ENCODE data around the gene GRIPAP1. TPM values are rescaled to one million over a fixed set of nuclear protein-coding genes. Genes with fewer than 3 reads are reported as not detected.
A peak's percentile ranks its signal among the peaks of the same experiment; 100 is the strongest.

GRIPAP1 gene
- polyA plus RNA-seq, 1 donor, result 25.0 TPM

DNA sequence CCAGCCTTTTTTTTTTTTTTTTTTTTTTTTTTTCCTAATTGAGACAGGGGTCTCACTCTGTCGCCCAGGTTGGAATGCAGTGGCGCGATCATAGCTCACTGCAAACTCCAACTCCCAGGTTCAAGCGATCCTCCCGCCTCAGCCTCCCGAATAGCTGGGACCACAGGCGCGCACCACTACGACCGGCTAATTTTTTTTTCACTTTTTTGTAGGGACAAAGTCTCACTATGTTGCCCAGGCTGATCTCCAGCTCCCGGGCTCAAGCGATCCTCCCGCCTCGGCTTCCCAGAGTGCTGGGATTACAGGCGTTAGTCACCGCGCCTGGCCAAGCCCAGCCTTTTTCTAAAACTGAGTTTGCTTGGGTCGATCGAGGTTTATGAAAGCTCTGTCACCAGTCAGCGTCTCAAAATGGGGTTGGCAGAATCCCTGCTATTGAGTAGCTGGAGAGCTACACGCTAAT is 43.4 kb downstream of the GRIPAP1 start:
- no peak for DNase-seq (ENCODE audit: low read depth)

DNA sequence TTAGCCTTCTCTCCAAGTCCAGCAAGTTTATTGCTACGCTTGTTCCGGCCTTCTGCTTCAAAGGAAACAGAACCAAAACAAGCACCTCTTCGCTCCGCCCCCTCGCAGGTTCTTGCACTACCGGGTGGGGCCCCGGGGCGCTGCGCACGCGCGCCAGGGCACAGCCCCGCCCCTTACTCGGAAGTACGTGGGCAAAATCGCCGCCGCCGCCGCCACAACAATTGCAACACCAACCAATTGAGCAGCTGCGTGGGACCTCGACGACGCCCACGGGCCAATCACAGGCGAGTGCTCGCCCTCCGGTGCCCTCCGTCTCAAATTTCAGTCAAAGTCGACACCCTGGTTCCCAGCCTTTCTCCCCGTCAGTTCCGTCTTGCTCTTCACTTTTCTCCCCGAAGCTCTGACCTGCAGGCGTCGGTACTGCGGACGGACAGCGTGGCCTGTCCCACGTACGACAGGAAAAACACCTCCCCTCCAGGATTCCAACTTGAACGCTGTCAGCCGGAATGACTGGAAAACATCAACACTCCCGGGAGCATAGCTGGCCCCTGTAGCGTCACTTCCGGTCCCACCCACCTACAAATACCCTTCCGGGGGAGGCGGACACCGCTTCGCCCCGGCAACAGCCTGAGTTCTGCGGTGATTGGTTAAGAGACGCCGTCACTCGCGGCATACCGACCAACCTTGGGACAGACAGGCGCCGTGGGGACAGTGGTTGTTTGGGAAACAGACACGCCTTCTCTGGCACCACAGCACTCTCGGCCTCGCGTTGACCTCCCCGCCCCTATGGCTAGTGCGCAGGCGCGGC is 44.0 kb downstream of the GRIPAP1 start:
- peak; percentile 95 for DNase-seq (ENCODE audit: low read depth)

DNA sequence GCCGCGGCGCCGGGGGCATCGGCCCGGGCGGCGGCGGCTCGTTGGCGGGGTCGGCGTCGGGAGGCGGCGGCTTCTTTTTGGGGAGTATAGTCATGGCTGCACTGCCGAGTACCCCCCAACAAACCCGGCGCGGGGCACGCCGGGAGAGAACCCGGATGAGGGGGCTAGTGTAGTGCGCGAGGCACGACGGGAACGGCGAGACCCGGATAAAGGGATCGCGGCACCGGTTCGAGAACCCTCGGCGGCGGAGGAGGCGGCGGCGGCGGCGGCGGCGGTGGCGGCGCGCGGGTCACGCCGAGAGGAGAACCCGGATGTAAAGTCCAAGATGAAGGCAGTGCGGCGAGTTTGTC is 44.6 kb downstream of the GRIPAP1 start, which contains the start of gene OTUD5:
Gene OTUD5, minus strand, starts transcription at position 131 of the 350 bp plus-strand sequence. Its CDS starts 37 bp downstream, at position 94.
- no peak for DNase-seq (ENCODE audit: low read depth)

DNA sequence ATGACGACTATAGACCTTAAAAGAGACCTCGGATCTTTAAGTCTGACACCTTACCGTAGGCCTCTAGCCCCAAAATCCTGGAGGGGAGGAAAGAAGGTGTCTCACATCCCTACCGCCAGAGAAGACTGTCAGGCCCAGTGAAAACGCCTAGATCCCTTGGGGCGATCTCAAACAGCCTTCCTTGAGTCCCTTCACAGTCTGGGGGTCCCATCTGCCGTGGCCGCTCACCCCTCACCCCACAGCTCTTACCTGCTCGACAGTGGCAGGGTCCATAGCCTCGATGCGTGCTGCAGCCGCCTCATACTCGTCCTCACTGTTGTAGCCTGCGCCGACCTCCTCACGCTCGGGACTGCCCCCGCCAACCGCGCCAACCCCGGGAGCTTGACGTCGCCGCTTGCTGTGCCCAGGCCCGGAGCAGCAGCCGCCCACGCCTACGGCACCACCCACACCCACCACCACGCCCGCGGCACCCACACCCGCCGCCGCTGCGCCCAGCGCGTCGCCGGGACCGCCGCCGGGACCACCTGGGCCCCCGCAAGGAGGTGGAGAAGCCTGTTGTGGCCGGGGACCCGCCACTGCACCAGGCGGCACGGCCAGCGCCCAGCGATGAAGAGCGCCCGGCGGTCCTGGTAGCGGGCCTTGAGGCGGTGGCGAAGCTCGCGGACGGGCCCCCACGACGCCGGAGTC is 45.2 kb downstream of the GRIPAP1 start:
- no peak for DNase-seq (ENCODE audit: low read depth)

DNA sequence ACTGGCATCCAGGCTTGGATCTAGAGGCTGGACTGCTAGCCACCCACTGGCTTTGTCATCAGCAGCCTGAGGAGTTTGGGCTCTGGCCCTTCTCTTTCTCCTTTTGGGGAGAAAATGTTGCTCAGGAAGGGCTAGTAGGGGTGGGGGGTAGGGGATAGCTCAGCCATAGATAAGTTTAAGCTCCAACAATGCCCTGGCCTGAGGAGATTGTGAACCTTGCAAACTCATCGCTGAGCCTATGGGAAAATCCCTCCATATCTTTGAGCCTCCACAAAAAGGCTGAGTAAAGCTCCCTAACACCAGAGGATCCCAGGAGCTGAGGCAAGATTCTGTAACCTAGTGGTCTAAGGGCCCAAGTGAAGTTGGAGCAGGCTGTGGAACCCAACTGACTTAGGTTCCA is 53.5 kb downstream of the GRIPAP1 start:
- no peak for DNase-seq (ENCODE audit: low read depth)

DNA sequence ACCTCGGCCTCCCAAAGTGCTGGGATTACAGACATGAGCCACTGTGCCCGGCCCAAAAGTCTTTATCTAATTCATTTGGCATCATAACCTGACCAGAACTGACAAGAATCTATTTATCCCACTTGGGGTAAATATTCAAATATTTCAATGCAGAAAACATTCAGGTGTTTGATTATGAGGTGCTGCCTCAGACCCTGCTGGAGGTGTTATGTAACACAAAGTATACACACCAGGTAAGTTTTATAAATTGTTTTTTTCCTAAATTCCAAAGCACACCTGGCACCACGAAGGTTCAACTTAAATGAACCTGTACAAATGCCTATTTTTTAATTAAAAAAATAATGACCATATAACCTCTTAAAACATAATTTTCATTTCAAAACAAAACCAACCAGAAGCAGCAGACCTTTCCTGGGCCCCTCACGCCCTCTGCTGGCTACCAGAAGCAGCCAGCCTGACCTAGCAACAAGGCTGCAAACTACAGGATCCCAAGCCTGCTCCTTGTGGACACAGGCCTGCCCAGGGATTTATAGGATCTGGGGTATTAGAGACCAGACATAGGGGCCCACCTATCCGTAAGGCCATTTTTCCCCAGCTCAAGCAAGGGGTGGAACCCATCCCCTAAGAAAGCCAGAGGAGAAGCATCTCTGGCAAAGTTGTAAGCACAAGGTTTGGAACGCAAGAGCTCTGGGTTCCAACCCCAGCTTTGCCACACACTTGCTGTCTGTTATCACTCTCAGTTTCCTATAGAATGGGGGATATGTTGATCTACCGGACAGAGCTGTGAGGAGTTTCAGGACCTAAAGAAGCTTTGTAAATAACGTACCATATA is 56.3 kb downstream of the GRIPAP1 start:
- DNase-seq (ENCODE audit: low read depth), result no peak

DNA sequence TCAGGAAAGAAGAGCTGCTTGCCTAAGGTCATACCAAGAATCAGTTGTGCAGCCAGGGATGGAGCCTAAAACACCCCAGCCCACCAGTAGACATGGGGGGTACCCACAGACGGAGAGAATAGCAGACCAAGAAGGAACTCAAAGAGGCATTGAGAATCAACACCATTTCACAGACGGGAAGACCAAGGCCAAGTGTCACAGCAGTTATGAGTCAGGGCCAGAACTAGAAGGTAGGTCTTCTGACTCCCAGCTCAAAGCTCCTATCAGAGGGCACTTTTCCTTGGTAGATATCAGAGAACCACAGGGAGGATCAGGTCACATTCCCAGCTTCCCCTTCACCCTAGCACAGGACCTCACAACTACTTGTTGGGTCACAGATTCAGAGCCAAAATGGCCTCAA is 59.2 kb downstream of the GRIPAP1 start:
- no peak for DNase-seq (ENCODE audit: low read depth)

DNA sequence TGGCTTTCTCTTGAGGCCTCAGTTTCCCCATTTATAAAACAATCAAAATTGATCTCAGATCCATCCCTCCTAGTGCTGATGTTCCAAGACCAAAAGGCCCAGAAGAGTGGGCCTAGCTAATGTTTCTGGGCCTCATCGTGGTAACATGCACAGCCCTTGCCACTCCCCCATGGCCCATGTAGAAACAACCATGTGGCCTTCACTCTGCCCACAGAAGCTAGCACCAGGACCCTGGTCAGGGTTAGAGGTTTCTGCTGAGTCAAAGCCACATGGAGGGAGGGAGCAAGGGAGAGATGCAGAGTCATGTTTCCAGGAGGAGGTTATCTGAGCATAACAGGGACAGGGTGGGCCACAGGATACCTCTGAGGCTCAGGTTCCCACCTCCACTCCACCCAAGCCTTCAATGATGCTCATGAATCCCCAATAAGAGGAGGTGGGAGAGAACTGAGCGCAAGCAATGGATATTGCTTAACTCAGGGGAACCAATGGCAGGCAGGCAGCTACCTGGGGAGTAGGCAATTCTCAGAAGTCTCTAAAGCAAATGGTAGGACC is 61.6 kb downstream of the GRIPAP1 start:
- DNase-seq (ENCODE audit: low read depth), result no peak

DNA sequence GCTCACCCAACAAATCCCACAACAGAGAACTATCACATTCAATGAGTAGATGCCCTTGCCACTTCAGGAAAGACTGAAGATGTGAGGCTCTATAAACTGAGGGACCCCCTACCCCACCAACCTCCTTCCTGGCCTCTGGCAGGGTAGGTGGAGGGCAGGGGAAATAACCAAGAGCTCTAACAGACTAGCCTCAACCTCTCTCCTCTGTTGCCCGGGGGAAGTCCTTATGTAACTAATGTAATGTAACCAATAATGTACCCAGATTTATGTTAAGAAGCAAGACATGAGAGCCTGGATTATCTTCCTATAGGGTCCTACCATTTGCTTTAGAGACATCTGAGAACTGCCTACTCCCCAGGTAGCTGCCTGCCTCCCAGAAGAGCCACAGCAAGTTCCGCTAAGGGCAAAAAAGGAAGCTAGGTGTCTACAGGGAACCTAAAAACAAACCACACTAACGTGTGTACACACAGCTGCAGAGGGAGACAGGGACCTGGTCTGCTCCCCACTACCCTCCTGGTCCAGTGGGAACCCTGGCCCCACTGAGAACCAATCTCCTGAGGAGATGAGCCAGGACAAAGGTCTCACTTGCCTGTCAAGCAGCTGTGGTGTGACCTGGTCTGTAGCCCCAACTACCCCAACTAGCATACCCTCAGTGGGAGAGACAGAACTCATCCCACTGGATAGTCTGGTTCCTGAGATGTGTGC is 62.4 kb downstream of the GRIPAP1 start:
- no peak for DNase-seq (ENCODE audit: low read depth)

DNA sequence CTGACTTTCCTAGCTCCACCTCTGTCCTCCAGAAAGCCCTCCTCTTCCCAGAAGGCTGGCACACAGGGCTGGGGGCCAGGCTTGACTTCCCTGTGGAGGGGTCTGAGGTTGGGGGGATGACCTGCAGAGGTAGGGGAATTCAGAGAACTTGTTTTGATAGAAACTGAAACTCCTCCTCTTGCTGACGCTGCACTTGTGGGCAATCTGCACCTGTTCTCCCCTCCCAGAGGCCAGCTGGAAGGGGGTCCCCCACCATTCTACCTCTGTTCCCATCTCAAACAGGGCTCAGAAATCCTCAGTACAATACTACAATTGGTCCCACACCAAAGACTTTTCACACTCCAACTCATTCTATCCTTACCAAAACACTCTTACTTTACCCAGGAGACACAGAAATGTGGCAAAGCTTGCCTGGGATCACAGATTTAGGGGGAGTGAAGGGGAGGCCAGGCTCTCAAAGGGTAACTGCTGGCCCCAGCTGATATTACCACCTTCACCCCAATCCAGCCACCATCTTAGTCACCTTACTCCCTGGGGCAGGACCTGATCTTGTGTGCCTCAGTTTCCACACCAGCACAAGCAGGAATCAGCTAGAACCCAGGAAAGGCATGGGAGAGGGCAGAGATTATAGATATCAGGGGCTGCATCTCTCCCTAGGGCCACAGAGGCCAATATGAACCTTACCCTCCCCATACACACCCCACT is 63.2 kb downstream of the GRIPAP1 start:
- no peak for DNase-seq (ENCODE audit: low read depth)

DNA sequence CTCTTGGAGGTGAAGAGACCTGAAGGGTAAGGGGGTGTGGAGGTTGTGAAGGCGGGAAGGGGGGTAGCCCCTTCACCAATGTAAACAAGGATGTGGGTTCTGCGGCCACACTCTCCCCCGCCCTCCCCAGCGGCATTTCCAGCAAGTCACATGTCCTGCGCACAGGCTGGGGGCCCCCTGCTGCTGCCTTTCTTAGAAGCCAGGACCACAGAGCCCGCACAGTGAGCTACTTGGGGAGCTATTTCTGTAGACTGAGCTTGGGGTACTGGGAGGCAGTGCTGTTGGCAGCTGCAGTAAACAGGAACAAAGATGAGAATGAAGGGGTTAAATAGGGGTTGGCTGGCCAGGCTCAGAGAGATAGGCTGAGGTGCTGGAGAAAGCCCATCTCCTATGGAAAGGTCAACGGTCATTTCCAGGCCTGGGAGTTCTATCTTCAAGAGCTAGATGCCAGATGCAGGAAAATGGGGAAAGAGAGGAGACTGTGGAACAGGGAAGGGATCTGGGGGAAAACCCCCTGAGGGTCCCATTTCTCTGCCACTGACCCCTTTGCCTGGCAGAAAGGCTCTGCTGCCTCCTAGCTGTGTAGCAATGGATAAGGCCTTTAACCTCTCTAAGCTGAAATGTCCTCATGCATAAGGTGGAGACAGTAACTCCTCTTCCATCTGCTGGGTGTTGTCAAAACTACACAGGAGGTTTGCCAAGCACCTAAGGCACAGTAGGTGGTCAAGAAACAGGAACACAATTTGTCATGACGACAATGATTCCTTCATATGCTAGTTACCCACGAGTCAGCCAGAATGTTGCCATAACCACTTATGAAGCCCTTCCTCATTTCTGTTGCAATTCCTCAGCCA is 64.8 kb downstream of the GRIPAP1 start:
- DNase-seq (ENCODE audit: low read depth), result no peak

DNA sequence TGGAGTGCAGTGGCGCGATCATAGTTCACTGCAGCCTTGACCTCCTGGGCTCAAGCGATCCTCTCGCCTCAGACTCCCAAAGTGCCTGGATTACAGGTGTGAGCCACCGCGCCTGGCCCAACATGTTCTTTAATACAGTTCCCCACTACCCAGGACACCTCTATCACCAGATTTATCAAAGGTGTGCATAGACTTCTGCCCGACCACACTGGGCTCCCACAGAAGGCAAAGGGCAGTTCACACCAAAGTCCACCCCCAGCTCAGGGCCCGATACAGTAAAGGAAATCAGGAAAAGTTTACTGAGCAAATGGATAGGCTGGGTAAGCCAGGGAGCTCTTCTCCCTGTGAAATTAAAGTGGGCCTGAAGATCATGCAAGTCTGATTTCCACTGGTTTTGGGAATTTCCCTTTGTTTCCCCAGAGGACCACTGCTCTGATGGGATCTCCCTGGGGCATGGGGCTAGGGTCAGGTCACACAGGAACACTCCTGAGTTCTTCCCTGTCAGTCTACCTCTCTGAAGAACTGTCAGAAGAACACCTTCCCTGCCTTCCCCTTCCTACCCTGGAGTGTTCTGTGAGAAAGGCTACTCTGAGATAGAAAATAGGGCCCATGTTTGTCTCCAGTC is 65.5 kb downstream of the GRIPAP1 start:
- DNase-seq (ENCODE audit: low read depth), result no peak

DNA sequence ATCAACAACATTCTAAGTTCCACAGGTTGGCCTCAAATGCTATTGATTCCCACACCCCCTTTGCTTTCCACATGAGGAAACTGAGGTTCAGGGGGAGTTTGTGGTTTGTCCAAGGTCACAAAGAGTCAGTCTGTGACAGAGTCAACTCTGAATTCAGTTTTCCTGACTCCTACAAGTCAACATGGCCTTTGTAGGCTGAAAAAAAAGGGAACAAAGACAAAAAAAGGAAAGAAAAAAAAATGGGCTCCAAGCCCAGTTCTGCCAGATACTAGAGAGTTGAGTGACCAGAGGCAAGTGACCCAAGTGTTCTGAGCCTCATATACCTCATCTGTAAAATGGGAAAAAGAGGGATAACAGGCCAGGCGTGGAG is 66.8 kb downstream of the GRIPAP1 start:
- DNase-seq (ENCODE audit: low read depth), result no peak

DNA sequence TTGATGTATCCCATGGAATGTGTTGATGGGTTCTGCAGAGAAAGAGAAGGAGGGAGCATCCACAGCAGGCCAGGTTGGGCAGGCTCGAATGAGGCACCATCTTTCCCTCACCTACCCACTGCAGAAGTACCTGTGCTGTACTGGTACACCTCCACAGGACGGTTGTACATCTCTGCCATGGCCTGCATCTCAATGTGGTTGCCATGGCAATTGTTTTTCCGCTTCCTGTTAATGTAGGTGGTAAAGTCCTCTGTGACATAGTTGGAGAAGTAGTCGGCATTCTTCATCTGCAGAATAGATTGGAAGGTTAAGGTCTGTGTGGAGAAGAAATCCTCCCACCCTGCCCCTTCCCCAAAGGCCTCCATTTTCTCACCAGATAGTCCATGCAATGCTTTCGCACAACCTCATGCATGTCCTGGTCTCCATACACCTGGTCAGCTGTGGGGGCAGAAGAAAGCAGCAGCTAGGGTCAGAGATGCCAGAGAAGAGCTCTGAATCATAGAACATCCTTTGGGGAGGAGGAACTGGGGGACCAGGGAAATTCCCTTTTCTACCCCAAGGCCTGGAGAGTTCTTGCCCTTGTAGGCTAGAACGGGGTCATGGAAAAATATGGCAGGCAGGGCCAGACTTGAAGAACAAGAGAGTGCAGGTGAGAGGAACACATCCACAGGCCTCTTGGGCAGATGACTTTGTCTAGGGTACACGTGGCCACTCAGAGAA is 67.3 kb downstream of the GRIPAP1 start:
- DNase-seq (ENCODE audit: low read depth), result no peak

DNA sequence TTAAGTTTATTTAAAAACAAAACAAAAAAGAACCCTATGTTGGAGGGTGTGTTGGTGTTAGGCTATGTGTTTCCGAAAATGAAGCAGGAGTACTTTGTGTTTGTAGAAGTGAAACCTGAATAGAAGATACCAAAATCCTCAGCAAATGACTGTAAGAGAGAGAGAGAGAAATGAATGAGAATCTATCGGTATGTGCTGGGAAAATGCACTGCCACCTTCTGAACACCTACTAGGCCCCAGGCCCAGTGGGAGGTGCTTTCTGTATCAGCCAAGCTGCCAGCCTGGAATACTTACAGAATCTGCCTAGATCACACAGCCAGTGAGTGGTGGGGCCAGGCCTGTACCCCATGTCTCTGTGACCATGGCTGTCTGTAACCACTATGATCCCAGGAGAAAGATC is 68.3 kb downstream of the GRIPAP1 start:
- DNase-seq (ENCODE audit: low read depth), result no peak

DNA sequence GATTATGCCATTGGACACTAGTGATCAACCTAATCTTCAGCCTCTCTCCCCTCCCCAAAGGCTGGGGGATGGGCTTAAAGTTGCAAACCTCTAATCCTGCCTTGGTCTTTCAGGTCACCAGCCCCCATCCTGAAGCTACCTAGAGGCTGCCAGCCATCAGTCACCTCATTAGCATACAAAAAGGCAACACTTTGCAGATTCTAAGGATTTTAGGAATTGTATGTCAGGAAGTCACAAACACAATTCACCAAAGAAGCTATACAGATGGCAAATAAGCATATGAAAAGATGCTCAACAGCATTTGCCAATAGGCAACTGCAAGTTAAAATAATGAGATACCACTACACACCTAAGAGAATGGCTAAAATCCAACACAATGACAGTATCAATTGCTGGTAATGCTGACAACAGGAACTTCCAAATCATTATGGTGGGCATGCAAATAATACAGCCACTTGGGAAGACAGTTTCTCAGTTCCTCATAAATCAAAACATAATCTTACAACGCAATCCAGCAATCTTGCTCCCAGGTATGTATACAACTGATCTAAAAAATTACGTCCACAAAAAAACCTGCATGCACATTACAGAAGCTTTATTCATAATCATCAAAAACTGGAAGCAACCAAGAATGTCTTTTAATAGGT is 74.2 kb downstream of the GRIPAP1 start:
- no peak for DNase-seq (ENCODE audit: low read depth)

DNA sequence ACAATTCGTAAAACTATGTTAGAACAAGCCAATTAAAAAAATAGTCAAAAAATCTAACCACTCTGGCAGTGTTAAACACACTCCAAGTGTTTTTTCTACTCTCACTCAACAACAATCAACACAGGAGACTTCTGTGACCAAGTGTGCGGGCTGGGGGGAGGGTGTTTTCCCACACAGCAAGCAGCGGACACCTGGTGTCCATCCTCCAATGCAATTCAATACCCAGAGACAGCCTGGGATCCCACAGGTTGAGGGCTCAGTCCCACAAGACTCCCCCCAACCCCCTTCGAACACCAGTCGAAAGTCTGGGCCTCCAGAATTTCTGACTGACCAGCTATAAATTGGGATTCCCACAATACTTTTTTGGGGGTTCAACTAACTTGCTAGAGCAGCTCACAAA is 74.9 kb downstream of the GRIPAP1 start:
- DNase-seq (ENCODE audit: low read depth), result no peak

DNA sequence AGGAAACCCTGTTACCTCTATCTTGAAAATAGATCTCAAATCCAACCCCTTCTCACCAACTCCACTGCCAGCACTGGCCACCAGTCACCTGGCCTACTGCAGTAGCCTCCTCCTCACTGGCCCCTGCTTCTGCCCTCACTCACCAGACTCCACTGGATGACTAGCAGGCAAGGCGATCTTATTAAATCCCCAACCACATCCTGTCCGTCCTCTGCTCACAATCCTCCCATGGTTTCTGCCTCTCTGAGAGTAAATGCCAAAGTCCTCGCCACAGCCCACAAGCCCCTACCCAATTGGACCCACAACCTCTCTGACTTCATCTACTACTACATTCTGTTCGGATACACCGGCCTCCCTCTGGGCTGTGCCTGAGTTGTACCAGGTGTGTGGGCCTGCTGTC is 77.8 kb downstream of the GRIPAP1 start:
- DNase-seq (ENCODE audit: low read depth), result no peak

Measured in forelimb muscle (tissue), 1 donor.